Measurements from ENCODE around the gene MAPRE2. TPM values are rescaled to one million over a fixed set of nuclear protein-coding genes. Genes with fewer than 3 reads are reported as not detected.

MAPRE2 gene
- total and polyA plus RNA-seq, 2 donors (not counting 1 experiment from before 2014, with no cell fraction given) = 18.5 to 88.1 TPM

DNA sequence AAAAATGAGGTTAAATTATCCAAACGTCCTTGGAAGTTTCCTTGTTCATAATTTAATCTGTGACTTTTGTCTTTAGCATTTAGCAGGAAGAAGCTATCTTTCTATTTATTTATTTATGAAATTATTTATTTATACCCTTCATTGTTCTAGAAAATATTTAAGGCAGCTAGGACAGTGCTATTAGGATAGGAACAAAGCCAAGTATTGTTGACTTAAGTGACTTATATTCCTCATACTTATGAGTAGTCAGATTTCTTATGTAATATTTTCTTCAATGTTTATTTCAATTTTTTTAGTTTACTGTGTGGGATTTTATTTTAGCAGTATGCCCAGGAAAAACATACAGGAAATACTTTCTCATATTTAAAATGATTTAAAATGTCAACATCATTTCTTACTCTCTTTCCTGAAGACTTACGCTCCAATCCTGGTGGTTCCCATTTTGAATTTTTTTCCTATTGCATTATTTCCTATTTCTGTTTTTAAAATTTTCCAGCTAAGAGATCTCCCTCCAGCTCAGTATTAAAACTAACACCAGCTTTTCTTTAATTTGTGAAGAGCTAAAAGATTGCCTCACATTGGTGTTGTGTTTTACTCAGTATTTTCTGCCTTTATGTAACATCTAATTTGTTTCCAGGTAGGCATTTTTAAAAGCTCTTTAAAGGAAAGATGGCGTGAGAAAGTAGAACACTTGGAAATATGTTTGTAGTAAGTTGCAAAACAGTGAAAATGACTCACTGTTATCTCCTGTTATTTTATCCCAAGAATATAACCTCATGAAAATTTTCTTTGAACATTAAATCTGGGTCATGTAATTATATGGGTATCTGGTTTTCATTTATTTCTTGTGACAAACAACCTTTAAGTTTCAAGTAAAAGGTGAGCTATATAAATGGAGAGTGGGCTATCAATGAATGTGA is 32.2 kb downstream of the MAPRE2 start:
- DNase-seq (ENCODE audit: low read depth in 2 of 2) = peak; percentile 37 to 50
- H3K4me1 ChIP-seq (ENCODE audit: control insufficient read depth, extremely low read depth, insufficient read depth, low read length) = peaks cover 4% of the 10 kb centered on the region
- H3K9me3 ChIP-seq (ENCODE audit: control insufficient read depth, insufficient read depth, low read depth, low read length) = no peaks in the 10 kb centered on the region
- H3K27ac ChIP-seq (ENCODE audit: insufficient read depth, low read length) = no peak overlapping the region
- H3K4me3 ChIP-seq (replicated peaks in 1 of 4; ENCODE audit: control extremely low read depth in 1 of 4, insufficient read depth in 1 of 4, low read depth in 3 of 4, low read length in 4 of 4) = no peak overlapping the region
- H3K79me2 ChIP-seq (ENCODE audit: control insufficient read depth, insufficient read depth, low read length) = no peaks in the 10 kb centered on the region
- H3K9ac ChIP-seq (ENCODE audit: insufficient read depth, low read length) = no peak overlapping the region
- no peak overlapping the region for H2AFZ ChIP-seq (ENCODE audit: low read length)
- no peaks in the 10 kb centered on the region for H4K20me1 ChIP-seq (ENCODE audit: control insufficient read depth, extremely low read depth, insufficient read depth, low read length)
- H3K36me3 ChIP-seq (ENCODE audit: control insufficient read depth, insufficient read depth, low read length) = no peaks in the 10 kb centered on the region
- no peaks in the 10 kb centered on the region for H3K27me3 ChIP-seq (ENCODE audit: control insufficient read depth, insufficient read depth, low read length)
- no peak overlapping the region for H3K4me2 ChIP-seq (ENCODE audit: extremely low read depth, insufficient read depth, low read length)
- no peak for TF ChIP-seq EZH2 (IDR thresholded peaks at IDR 0.05; ENCODE audit: low read length, missing control alignments)
- TF ChIP-seq, protein P1, sequence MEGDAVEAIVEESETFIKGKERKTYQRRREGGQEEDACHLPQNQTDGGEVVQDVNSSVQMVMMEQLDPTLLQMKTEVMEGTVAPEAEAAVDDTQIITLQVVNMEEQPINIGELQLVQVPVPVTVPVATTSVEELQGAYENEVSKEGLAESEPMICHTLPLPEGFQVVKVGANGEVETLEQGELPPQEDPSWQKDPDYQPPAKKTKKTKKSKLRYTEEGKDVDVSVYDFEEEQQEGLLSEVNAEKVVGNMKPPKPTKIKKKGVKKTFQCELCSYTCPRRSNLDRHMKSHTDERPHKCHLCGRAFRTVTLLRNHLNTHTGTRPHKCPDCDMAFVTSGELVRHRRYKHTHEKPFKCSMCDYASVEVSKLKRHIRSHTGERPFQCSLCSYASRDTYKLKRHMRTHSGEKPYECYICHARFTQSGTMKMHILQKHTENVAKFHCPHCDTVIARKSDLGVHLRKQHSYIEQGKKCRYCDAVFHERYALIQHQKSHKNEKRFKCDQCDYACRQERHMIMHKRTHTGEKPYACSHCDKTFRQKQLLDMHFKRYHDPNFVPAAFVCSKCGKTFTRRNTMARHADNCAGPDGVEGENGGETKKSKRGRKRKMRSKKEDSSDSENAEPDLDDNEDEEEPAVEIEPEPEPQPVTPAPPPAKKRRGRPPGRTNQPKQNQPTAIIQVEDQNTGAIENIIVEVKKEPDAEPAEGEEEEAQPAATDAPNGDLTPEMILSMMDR (conservative IDR thresholded peaks at IDR 0.05 in 1 of 2, IDR thresholded peaks at IDR 0.05 in 1 of 2; ENCODE audit: low read depth in 1 of 2, low read length in 2 of 2) = no peak

DNA sequence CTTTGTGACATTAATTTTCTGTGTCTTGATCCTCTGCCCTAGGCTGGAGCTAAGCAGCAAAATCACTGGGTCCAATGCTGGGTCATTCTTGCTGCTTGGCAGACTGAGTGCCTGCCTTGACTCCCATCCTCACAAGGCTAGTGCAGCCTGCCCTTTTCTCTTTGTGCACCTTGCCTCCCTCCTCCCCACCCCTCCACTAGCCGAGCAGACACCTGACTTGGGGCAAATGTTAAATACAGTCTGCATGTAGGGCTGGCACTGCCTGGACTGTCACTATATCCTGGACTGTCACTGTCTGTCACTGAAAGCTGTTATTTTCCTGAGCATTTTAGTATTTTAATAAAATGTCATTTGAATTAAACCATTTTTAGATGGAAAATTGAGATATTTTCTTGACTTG is 33.4 kb downstream of the MAPRE2 start:
- TF ChIP-seq, protein P1 (conservative IDR thresholded peaks at IDR 0.05 in 1 of 2, IDR thresholded peaks at IDR 0.05 in 1 of 2; ENCODE audit: low read depth in 1 of 2, low read length in 2 of 2) = no peak
- TF ChIP-seq EZH2 (IDR thresholded peaks at IDR 0.05; ENCODE audit: low read length, missing control alignments) = no peak
- H3K9ac ChIP-seq (ENCODE audit: insufficient read depth, low read length) = no peak overlapping the region
- DNase-seq (ENCODE audit: low read depth in 2 of 2) = no peak
- no peak overlapping the region for H3K4me3 ChIP-seq (replicated peaks in 1 of 4; ENCODE audit: control extremely low read depth in 1 of 4, insufficient read depth in 1 of 4, low read depth in 3 of 4, low read length in 4 of 4)
- no peaks in the 10 kb centered on the region for H3K27me3 ChIP-seq (ENCODE audit: control insufficient read depth, insufficient read depth, low read length)
- H2AFZ ChIP-seq (ENCODE audit: low read length) = no peak overlapping the region
- H3K79me2 ChIP-seq (ENCODE audit: control insufficient read depth, insufficient read depth, low read length) = no peaks in the 10 kb centered on the region
- no peaks in the 10 kb centered on the region for H3K9me3 ChIP-seq (ENCODE audit: control insufficient read depth, insufficient read depth, low read depth, low read length)
- H3K27ac ChIP-seq (ENCODE audit: insufficient read depth, low read length) = no peak overlapping the region
- H3K36me3 ChIP-seq (ENCODE audit: control insufficient read depth, insufficient read depth, low read length) = no peaks in the 10 kb centered on the region
- H4K20me1 ChIP-seq (ENCODE audit: control insufficient read depth, extremely low read depth, insufficient read depth, low read length) = no peaks in the 10 kb centered on the region
- peaks cover 4% of the 10 kb centered on the region for H3K4me1 ChIP-seq (ENCODE audit: control insufficient read depth, extremely low read depth, insufficient read depth, low read length)
- H3K4me2 ChIP-seq (ENCODE audit: extremely low read depth, insufficient read depth, low read length) = no peak overlapping the region

DNA sequence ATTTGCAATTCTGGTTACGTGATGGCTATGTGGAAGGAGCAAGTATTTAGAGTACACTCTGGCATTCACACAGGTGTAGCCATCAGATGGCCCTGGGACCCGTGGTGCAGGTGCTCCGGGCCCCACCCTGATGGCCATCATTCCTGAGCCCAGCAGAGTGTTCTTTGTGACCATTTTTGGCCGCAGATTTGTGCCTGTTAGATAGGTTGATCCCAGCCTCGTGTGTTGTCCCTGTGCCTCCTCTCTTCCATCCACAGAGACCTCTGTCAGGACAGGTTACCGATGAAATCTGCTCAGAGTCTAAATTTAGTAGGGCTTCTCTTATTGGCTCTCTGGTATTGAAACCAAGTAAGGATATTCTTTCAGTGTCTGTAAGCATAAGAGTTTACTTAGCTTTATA is 33.9 kb downstream of the MAPRE2 start:
- Histone ChIP-seq H3K27ac (ENCODE audit: insufficient read depth, low read length) (no peak overlapping the region), H3K79me2 (ENCODE audit: control insufficient read depth, insufficient read depth, low read length) (no peaks in the 10 kb centered on the region), H3K4me1 (ENCODE audit: control insufficient read depth, extremely low read depth, insufficient read depth, low read length) (peaks cover 4% of the 10 kb centered on the region), H3K27me3 (ENCODE audit: control insufficient read depth, insufficient read depth, low read length) (no peaks in the 10 kb centered on the region), H3K36me3 (ENCODE audit: control insufficient read depth, insufficient read depth, low read length) (no peaks in the 10 kb centered on the region), H4K20me1 (ENCODE audit: control insufficient read depth, extremely low read depth, insufficient read depth, low read length) (no peaks in the 10 kb centered on the region), H2AFZ (ENCODE audit: low read length) (no peak overlapping the region), H3K9ac (ENCODE audit: insufficient read depth, low read length) (no peak overlapping the region), H3K9me3 (ENCODE audit: control insufficient read depth, insufficient read depth, low read depth, low read length) (no peaks in the 10 kb centered on the region), H3K4me3 (replicated peaks in 1 of 4; ENCODE audit: control extremely low read depth in 1 of 4, insufficient read depth in 1 of 4, low read depth in 3 of 4, low read length in 4 of 4) (no peak overlapping the region), H3K4me2 (ENCODE audit: extremely low read depth, insufficient read depth, low read length) (no peak overlapping the region)
- no peak for DNase-seq (ENCODE audit: low read depth in 2 of 2)
- TF ChIP-seq, protein P1 (conservative IDR thresholded peaks at IDR 0.05 in 1 of 2, IDR thresholded peaks at IDR 0.05 in 1 of 2; ENCODE audit: low read depth in 1 of 2, low read length in 2 of 2) = no peak
- no peak for TF ChIP-seq EZH2 (IDR thresholded peaks at IDR 0.05; ENCODE audit: low read length, missing control alignments)
